Kidney glomerular epithelial cell (primary cell): ENCODE data around the gene RASGRF1.
"Not testable (repeated sequence)": the region's sequence is repeated elsewhere in the genome, so short reads cannot be mapped to it uniquely, and the experiment has no call there.

ENCODE experiments used
- DNase-seq: peaks from one replicate; lab custom pipeline; 2025; lab: John Stamatoyannopoulos, UW

RASGRF1 gene

GRCh38 chr15:78931439-78932257 lies 158.9 kb downstream of the RASGRF1 start:
- DNase-seq, result no peak

GRCh38 chr15:78930577-78931388 lies 159.8 kb downstream of the RASGRF1 start:
- peak; percentile 61 for DNase-seq

DNA sequence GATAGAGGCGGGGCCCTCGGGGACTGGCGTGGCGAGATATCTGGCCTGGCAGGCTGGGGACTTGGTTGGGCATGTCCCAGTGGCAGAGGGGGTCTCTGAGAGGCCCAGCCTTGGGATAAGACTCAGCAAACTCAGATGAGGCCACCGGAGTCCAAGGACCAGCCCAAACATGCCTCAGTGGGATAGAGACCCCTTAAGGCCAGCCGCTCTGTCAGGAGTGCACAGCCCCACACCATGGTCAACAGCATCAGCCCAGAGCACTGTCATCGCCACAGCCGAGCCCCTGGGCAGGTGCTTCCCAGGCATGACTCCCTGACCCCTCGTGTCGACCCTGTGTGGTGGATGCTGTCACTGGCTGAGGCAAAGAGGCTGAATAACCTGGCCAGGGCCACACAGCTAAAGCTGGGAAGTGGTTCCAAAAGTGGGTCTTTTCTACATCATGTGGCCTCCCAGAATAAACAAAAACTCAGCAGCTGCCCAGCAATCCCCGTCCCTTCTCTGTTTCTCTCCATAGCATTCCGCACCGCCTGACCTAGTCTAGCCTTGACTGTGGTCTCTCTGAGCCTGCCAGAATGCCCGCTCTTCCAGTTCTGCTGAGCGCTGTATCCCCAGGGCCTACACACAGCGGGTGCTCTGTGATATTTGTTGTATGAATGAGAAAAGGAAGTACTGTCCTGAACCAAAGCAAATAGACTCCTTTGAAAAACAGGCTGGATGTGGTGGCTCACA lies 160.9 kb downstream of the RASGRF1 start:
- DNase-seq, result no peak

DNA sequence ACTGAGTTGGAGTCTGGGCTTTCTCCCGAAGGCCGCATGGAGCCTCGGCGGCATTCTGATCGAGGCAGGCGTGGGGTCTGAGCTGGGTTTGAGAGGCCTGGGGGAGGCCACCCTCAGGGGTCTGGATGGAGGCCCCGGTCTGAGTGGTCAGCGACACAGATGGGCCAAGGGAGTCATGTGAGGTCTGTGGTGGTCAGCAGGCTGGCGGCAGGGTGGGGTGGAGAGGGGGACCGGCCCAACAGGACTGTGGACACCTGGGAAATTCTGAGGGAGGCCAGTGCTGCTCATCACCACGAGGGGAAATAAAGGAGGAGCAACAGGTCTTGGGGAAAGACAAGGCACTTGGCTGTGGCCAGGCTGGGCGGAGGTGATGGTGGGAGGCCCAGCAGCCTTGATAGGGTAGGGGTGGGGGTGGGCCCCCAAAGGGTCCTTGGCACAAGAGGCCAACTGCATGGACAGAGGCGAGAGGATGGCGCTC lies 161.9 kb downstream of the RASGRF1 start:
- DNase-seq, result no peak

GRCh38 chr15:78928176-78928575 lies 162.4 kb downstream of the RASGRF1 start:
- not testable (repeated sequence) for DNase-seq

- no peak for DNase-seq
Measured at GRCh38 chr15:78927077-78927790, 163.3 kb downstream of the RASGRF1 start.

- DNase-seq, result no peak
Measured at GRCh38 chr15:78925956-78926743, 164.4 kb downstream of the RASGRF1 start.

GRCh38 chr15:78925076-78925624 lies 165.4 kb downstream of the RASGRF1 start:
- DNase-seq, result no peak

GRCh38 chr15:78923480-78924360 lies 166.9 kb downstream of the RASGRF1 start:
- DNase-seq, result no peak

DNA sequence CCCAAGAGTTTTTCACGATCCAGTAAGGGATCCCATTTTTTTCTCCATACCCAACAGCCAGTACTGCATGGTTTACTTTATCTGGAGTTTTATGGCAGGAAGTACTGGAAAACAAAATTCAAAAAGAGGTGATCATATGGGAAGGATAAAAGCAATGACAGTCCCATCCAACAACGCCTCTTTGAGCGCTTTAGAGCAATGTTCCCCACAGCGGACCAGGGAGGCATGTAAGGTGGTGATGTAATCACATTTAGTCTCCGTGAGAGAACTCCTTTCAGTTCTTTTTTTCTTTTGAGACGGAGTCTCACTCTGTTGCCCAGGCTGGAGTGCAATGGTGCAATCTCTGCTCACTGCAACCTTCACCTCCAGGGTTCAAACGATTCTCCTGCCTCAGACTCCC lies 167.6 kb downstream of the RASGRF1 start:
- no peak for DNase-seq

- DNase-seq, result no peak
Measured at GRCh38 chr15:78922527-78922926, 168.1 kb downstream of the RASGRF1 start.

- no peak for DNase-seq
Measured at GRCh38 chr15:78921940-78922339, 168.6 kb downstream of the RASGRF1 start.

- no peak for DNase-seq
Measured at GRCh38 chr15:78921517-78921916, 169.1 kb downstream of the RASGRF1 start.

DNA sequence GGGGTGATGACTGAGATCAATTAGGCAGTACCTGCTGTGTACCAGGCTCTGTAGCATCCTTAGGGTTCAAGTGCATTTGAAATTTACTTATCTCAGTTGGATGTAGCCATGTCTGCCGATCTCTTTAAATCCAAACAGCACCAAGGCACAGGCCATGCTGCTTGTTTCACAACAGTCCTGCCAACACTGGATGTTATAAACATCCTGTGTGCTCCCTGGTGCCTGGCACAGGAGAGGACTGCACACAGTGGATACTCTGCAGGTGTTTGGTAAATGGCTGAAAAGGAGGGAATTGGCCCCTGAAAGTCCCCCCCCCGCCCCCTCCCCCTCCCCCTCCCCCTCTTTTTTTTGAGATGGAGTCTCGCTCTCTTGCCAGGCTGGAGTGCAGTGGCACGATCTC lies 172.7 kb downstream of the RASGRF1 start:
- DNase-seq, result no peak

GRCh38 chr15:78916088-78916487 lies 174.5 kb downstream of the RASGRF1 start:
- DNase-seq, result no peak

GRCh38 chr15:78915341-78916087 lies 175.1 kb downstream of the RASGRF1 start:
- DNase-seq, result no peak

DNA sequence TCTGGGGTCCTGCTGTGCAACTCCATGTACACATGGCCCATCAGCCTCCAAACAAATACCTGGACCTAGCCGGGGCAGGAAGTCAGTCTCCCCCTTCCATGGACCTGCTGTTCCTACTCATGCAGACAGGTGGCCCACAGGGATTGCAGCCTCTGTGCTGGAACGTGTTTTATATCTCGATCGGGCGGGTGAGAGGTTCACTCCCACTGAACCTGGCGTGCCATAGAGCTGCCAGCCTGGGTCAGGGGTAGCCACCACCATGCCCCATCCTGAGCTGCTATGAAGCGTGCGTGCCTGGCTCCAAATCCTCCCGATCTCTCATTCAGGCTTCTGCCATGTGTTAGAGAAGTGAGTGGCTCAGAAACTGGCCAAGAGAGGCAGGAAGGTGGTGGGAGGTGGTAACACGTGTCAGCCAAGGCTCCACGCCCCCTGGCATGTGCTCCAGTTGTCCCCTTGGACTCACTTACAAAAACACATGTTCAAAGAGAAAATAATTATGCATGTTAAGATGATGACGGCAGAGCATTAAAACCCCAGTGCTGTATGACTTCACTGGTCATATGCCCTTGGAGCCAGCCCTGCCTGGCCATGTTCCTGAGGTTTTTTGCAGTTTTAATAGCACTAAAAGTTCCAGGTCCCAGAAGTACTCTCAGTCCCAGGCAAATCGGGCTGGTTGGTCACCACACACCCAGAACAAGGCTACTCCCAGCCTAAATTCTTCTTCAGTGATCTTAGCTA lies 176.4 kb downstream of the RASGRF1 start:
- DNase-seq, result peak; percentile 44

DNA sequence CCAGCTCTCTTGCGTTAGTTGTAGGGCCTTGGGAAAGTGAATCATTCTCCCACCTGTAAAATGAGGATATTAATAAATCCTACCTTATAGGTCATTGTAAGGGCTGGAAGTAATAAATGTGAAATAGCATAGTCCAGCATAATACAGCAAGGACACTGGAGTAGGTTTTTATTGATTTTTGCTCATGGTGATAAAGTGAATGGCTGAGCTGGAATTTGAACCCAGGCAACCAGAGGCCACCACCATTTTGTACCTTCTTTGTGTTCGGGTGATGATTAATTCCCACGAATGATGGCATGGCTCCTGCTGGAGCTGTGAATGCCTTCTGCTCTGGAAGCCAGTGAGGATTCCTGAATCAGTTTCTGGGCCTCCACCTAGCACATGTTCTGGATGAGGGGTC lies 177.6 kb downstream of the RASGRF1 start:
- no peak for DNase-seq
